ENCODE results near the gene CRABP2. TPM values are rescaled to one million over a fixed set of nuclear protein-coding genes. Genes with fewer than 3 reads are reported as not detected.

CRABP2 gene
- total RNA-seq, 1 experiment from 2014 or later, result 1.9 TPM

GRCh38 chr1:156667968-156668709 lies 37.2 kb downstream of the CRABP2 start:
- peaks cover 27% of the 10 kb centered on the region for H3K27me3 Mint-ChIP-seq (ENCODE audit: insufficient read depth, unreplicated experiment)
- H3K4me3 Mint-ChIP-seq (ENCODE audit: unreplicated experiment), result no peak overlapping the region
- H3K27ac Mint-ChIP-seq (ENCODE audit: low read depth, unreplicated experiment), result no peak overlapping the region
- ChIA-PET CTCF (interaction anchor here (0.5 to 24.4 kb wide), 7 partner anchors 7 to 208 kb away, joined by 3 to 552 read pairs (median 3); no protein-coding TSS in a partner anchor), POLR2A (no interaction called here)
- H3K36me3 Mint-ChIP-seq (ENCODE audit: insufficient read depth, unreplicated experiment), result no peaks in the 10 kb centered on the region
- H3K4me1 Mint-ChIP-seq (ENCODE audit: insufficient read depth, unreplicated experiment), result peaks cover 11% of the 10 kb centered on the region
- intact Hi-C loops (cut with micrococcal nuclease), result no loop called here
- no peak for TF ChIP-seq CTCF (IDR thresholded peaks at IDR 0.05; ENCODE audit: unreplicated experiment)
- DNase-seq (ENCODE audit: unreplicated experiment), result no peak
- H3K9me3 Mint-ChIP-seq (ENCODE audit: unreplicated experiment), result no peaks in the 10 kb centered on the region
- no TSS peak for BruUV-seq (replicated peaks)

DNA sequence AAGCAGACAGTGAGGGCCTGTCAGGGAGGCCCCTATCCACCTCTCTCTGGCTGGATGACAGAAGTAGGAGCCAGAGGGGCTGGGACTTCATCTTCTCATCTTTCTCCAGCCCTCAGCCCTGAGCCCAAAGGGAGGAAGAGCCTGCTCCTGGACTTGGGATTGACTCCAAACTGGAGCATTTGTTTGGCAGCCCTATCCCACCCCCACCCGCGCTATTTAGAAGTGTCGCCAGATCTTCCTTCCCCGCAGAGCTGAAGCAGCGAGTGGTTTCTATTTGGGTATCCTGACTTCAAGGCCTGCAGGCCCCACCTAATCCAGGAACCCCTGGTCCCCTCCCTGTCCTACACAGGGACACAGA lies 37.8 kb downstream of the CRABP2 start:
- TF ChIP-seq CTCF (IDR thresholded peaks at IDR 0.05; ENCODE audit: unreplicated experiment), result no peak
- intact Hi-C loops (cut with micrococcal nuclease), result no loop called here
- ChIA-PET CTCF (interaction anchor here (0.5 to 1.7 kb wide), 4 partner anchors 9 to 208 kb away, joined by 3 to 4 read pairs (median 3); no protein-coding TSS in a partner anchor), POLR2A (no interaction called here)
- Mint-ChIP-seq H3K27ac (ENCODE audit: low read depth, unreplicated experiment) (no peak overlapping the region), H3K4me1 (ENCODE audit: insufficient read depth, unreplicated experiment) (peaks cover 16% of the 10 kb centered on the region), H3K9me3 (ENCODE audit: unreplicated experiment) (no peaks in the 10 kb centered on the region), H3K36me3 (ENCODE audit: insufficient read depth, unreplicated experiment) (no peaks in the 10 kb centered on the region), H3K4me3 (ENCODE audit: unreplicated experiment) (no peak overlapping the region), H3K27me3 (ENCODE audit: insufficient read depth, unreplicated experiment) (peaks cover 22% of the 10 kb centered on the region)
- no TSS peak for BruUV-seq (replicated peaks)
- DNase-seq (ENCODE audit: unreplicated experiment), result no peak

- ChIA-PET POLR2A (no interaction called here), CTCF (interaction anchor here (0.5 to 13.0 kb wide), 5 partner anchors 9 to 323 kb away, joined by 3 to 552 read pairs (median 5); partner anchors contain the start of gene NES)
- Mint-ChIP-seq H3K27me3 (ENCODE audit: insufficient read depth, unreplicated experiment) (peaks cover 16% of the 10 kb centered on the region), H3K4me3 (ENCODE audit: unreplicated experiment) (no peak overlapping the region), H3K4me1 (ENCODE audit: insufficient read depth, unreplicated experiment) (peaks cover 20% of the 10 kb centered on the region), H3K9me3 (ENCODE audit: unreplicated experiment) (no peaks in the 10 kb centered on the region), H3K36me3 (ENCODE audit: insufficient read depth, unreplicated experiment) (no peaks in the 10 kb centered on the region), H3K27ac (ENCODE audit: low read depth, unreplicated experiment) (no peak overlapping the region)
- intact Hi-C loops (cut with micrococcal nuclease), result no loop called here
- no peak for DNase-seq (ENCODE audit: unreplicated experiment)
- TF ChIP-seq CTCF (IDR thresholded peaks at IDR 0.05; ENCODE audit: unreplicated experiment), result no peak
- no TSS peak for BruUV-seq (replicated peaks)
Measured at GRCh38 chr1:156666862-156667609, 38.3 kb downstream of the CRABP2 start.

- intact Hi-C loops (cut with micrococcal nuclease), result no loop called here
- H3K9me3 Mint-ChIP-seq (ENCODE audit: unreplicated experiment), result no peaks in the 10 kb centered on the region
- H3K36me3 Mint-ChIP-seq (ENCODE audit: insufficient read depth, unreplicated experiment), result no peaks in the 10 kb centered on the region
- no peak overlapping the region for H3K4me3 Mint-ChIP-seq (ENCODE audit: unreplicated experiment)
- no peak for TF ChIP-seq CTCF (IDR thresholded peaks at IDR 0.05; ENCODE audit: unreplicated experiment)
- ChIA-PET CTCF (interaction anchor here (0.6 to 13.0 kb wide), 5 partner anchors 15 to 307 kb away, joined by 3 to 552 read pairs (median 11); partner anchors contain the start of genes HAPLN2 and NES), POLR2A (no interaction called here)
- DNase-seq (ENCODE audit: unreplicated experiment), result no peak
- H3K27me3 Mint-ChIP-seq (ENCODE audit: insufficient read depth, unreplicated experiment), result peaks cover 1% of the 10 kb centered on the region
- no TSS peak for BruUV-seq (replicated peaks)
- H3K27ac Mint-ChIP-seq (ENCODE audit: low read depth, unreplicated experiment), result no peak overlapping the region
- peaks cover 30% of the 10 kb centered on the region for H3K4me1 Mint-ChIP-seq (ENCODE audit: insufficient read depth, unreplicated experiment)
Measured at GRCh38 chr1:156665539-156665938, 39.8 kb downstream of the CRABP2 start.
